GM18511 (cell line): ENCODE measurements around the gene HPSE.

Experiments
- ATAC-seq: cut with Tn5 transposase; IDR thresholded peaks from one replicate; pipeline ENCODE4 v1.9.1; 2021; ENCODE audit warnings: mild to moderate bottlenecking, moderate library complexity; ENCODE audit not compliant: unreplicated experiment

Gene HPSE

GRCh38 chr4:83251447-83251830, 83.2 kb downstream of the HPSE start:
- ATAC-seq: no peak

- ATAC-seq: no peak
Measured at GRCh38 chr4:83250687-83251446, 83.8 kb downstream of the HPSE start.

- ATAC-seq: no peak
Measured at GRCh38 chr4:83248486-83248885, 86.2 kb downstream of the HPSE start.

GRCh38 chr4:83247415-83248357, 87.0 kb downstream of the HPSE start:
- no peak for ATAC-seq
